K562 (cell line): ENCODE data around the gene PBX2. TPM values are rescaled to one million over a fixed set of nuclear protein-coding genes. Genes with fewer than 3 reads are reported as not detected.

Source experiments
- ATAC-seq: fragments of 200-7000 bp; cut with Tn5 transposase; 3 replicates; pipeline ENCODE4 v1.9.1; 2020; ENCODE audit warnings: moderate library complexity
- BruUV-seq: library from RNA; stranded (reverse); fragments of 400-500 nt; replicated peaks from 2 replicates; lab custom pipeline; 2021; lab: Mats Ljungman, UMichigan
- CTCF ChIA-PET: fragments of 300-600 bp; formaldehyde crosslinking; extraction: SDS; loops from one replicate; lab custom pipeline; 2021; ENCODE audit warnings: low intra/inter-chr PET ratio; lab: Yijun Ruan, JAX
- POLR2A ChIA-PET: fragments of 300-600, 350-650 bp; sonication (Branson Sonifier 250); formaldehyde crosslinking; extraction: SDS; loops from one replicate; lab custom pipeline; 2021; ENCODE audit warnings: antibody characterized with exemption, inconsistent platforms; lab: Yijun Ruan, JAX
- DNase-seq, 4 experiments: peaks; one replicate each; pipeline versions ENCODE4 v3.0.0 to v3.0.0-alpha.2; 2011 to 2018; ENCODE audit warnings: low spot score in 3 of 4, mixed read lengths in 3 of 4; ENCODE audit errors: extremely low read depth in 1 of 4
- FAIRE-seq: peaks from 2 replicates; lab custom pipeline; 2011; peaks lifted over from hg19 to GRCh38; lab: Jason Lieb, UNC
- H2AFZ ChIP-seq: 2 replicates; pipeline ENCODE4 v1.6.0; 2011; ENCODE audit warnings: low read depth, low read length, control low read depth, inconsistent platforms
- H3K27ac ChIP-seq: fragments of 200-600 bp; 3 replicates; pipeline ENCODE4 v1.8.0; 2011; ENCODE audit warnings: low read depth, mild to moderate bottlenecking, control low read depth, inconsistent platforms, low read length, moderate library complexity, mixed read lengths; ENCODE audit errors: extremely low read depth
- H3K27me3 ChIP-seq, 2 experiments: fragments of 300-600 bp in 1 of 2; 2 replicates in 1 of 2; 3 replicates in 1 of 2; pipeline versions ENCODE4 v1.6.0 to v1.8.0; 2011; ENCODE audit warnings: inconsistent platforms in 2 of 2, low read length in 2 of 2, mild to moderate bottlenecking in 1 of 2, mixed read lengths in 1 of 2, moderate library complexity in 1 of 2; ENCODE audit not compliant: control insufficient read depth in 2 of 2, insufficient read depth in 2 of 2
- H3K36me3 ChIP-seq: fragments of 300-600 bp; 3 replicates; pipeline ENCODE4 v1.8.0; 2011; ENCODE audit warnings: mild to moderate bottlenecking, low read length, inconsistent platforms; ENCODE audit not compliant: control insufficient read depth, insufficient read depth
- H3K4me1 ChIP-seq, 2 experiments: fragments of 200-600 bp in 1 of 2; replicated peaks in 1 of 2; 2 replicates in 1 of 2; 3 replicates in 1 of 2; pipeline versions ENCODE4 v1.5.1 to v1.8.0; 2011; ENCODE audit warnings: inconsistent platforms in 2 of 2, low read length in 2 of 2, mild to moderate bottlenecking in 1 of 2, mixed read lengths in 1 of 2, moderate library complexity in 1 of 2; ENCODE audit not compliant: control insufficient read depth in 2 of 2, insufficient read depth in 2 of 2
- H3K4me2 ChIP-seq: 2 replicates; pipeline ENCODE4 v1.6.1; 2011; ENCODE audit warnings: low read length, control low read depth, inconsistent platforms, mixed read lengths; ENCODE audit not compliant: insufficient read depth
- H3K4me3 ChIP-seq: fragments of 200-600 bp; sonication (generic), shearing (Covaris generic); 2 replicates; pipeline ENCODE4 v1.5.1; 2016; ENCODE audit warnings: control low read depth, inconsistent platforms
- H3K79me2 ChIP-seq: fragments of 200-600 bp; 3 replicates; pipeline ENCODE4 v1.8.0; 2011; ENCODE audit warnings: low read length, inconsistent platforms; ENCODE audit not compliant: control insufficient read depth, insufficient read depth
- H3K9ac ChIP-seq, 2 experiments: 2 replicates each; pipeline versions ENCODE4 v1.6.0 to v1.6.1; 2011; ENCODE audit warnings: low read depth in 2 of 2, low read length in 2 of 2, control low read depth in 1 of 2, inconsistent platforms in 1 of 2, mild to moderate bottlenecking in 1 of 2, mixed read lengths in 1 of 2; ENCODE audit not compliant: insufficient read depth in 1 of 2
- H3K9me1 ChIP-seq: one replicate; pipeline ENCODE4 v1.6.0; 2011; ENCODE audit warnings: inconsistent platforms, mild to moderate bottlenecking, low read length, moderate library complexity; ENCODE audit not compliant: control insufficient read depth, insufficient read depth
- H3K9me3 ChIP-seq: replicated peaks from 2 replicates; pipeline ENCODE4 v1.5.1; 2011; ENCODE audit warnings: low read depth, low read length, inconsistent platforms; ENCODE audit not compliant: control insufficient read depth, insufficient read depth
- H4K20me1 ChIP-seq: replicated peaks from 2 replicates; pipeline ENCODE4 v1.6.1; 2011; ENCODE audit warnings: low read length, inconsistent platforms, mixed read lengths; ENCODE audit not compliant: control insufficient read depth, insufficient read depth
- ATF4 ChIP-seq: fragments of 450-650 bp; formaldehyde crosslinking; IDR thresholded peaks from 2 replicates; pipeline ENCODE4 v1.4.0; 2022; ENCODE audit warnings: mild to moderate bottlenecking, moderate library complexity
- CEBPB ChIP-seq: fragments of 450-650 bp; IDR thresholded peaks from 2 replicates; pipeline ENCODE4 v1.6.1; 2016; ENCODE audit warnings: missing genetic modification characterization, missing compliant biosample characterization
- HNRNPK ChIP-seq: fragments of 200-400 bp; formaldehyde crosslinking; IDR thresholded peaks from one replicate; pipeline ENCODE4 v1.6.1; 2018; ENCODE audit warnings: mild to moderate bottlenecking, low read depth, low read length; ENCODE audit not compliant: poor library complexity, severe bottlenecking
- HSF4 ChIP-seq: fragments of 250-450 bp; sonication (Bioruptor Pico); IDR thresholded peaks from 2 replicates; pipeline ENCODE4 v2.1.2; 2022; ENCODE audit warnings: mild to moderate bottlenecking, moderate library complexity, borderline replicate concordance
- MAFF ChIP-seq: IDR thresholded peaks from 2 replicates; pipeline ENCODE4 v1.6.1; 2012; ENCODE audit warnings: low read length, improper control_type of control experiment
- NBN ChIP-seq: fragments of 450-650 bp; IDR thresholded peaks from 2 replicates; pipeline ENCODE4 v1.6.1; 2016; ENCODE audit warnings: low read depth, mild to moderate bottlenecking
- NRF1 ChIP-seq, 2 experiments: fragments of 450-650 bp; IDR thresholded peaks in 1 of 2; conservative IDR thresholded peaks in 1 of 2; 2 replicates each; pipeline ENCODE4 v1.6.1; 2014; ENCODE audit warnings: mild to moderate bottlenecking in 2 of 2
- PKNOX1 ChIP-seq: fragments of 450-650 bp; IDR thresholded peaks from 2 replicates; pipeline ENCODE4 v1.6.1; 2016
- POLR2G ChIP-seq: fragments of 200-400 bp; formaldehyde crosslinking; IDR thresholded peaks from 2 replicates; pipeline ENCODE4 v1.6.1; 2017; ENCODE audit warnings: low read depth, mild to moderate bottlenecking, antibody characterized with exemption, low read length, moderate library complexity
- RBM34 ChIP-seq: fragments of 200-400 bp; formaldehyde crosslinking; IDR thresholded peaks from 2 replicates; pipeline ENCODE4 v1.6.1; 2018; ENCODE audit warnings: low read length, borderline replicate concordance; ENCODE audit not compliant: insufficient read depth
- TSHZ1 ChIP-seq: fragments of 250-450 bp; sonication (Bioruptor Pico); IDR thresholded peaks from 2 replicates; pipeline ENCODE4 v1.4.0; 2020; ENCODE audit warnings: mild to moderate bottlenecking, moderate library complexity
- ZFPM2 ChIP-seq: fragments of 250-450 bp; sonication (Bioruptor Pico); IDR thresholded peaks from 2 replicates; pipeline ENCODE4 v1.5.1; 2022; ENCODE audit warnings: mild to moderate bottlenecking
- ZNF280A ChIP-seq: fragments of 450-650 bp; IDR thresholded peaks from 2 replicates; pipeline ENCODE4 v1.6.1; 2018; ENCODE audit warnings: mild to moderate bottlenecking, low read depth; ENCODE audit not compliant: partially characterized antibody
- WGBS: fragments of 100-300 bp; shearing (Covaris generic); methylation state at CpG from one replicate; pipeline ENCODE4 v1.1.6; 2016; ENCODE audit warnings: low coverage, mixed read lengths; ENCODE audit not compliant: insufficient coverage; ENCODE audit errors: missing lambda C conversion rate; 5-methylcytosine and 5-hydroxymethylcytosine counted together
- in situ Hi-C: fragments of 300-500 bp; cut with MboI; formaldehyde crosslinking; loops from 4 replicates; pipeline ENCODE4 v1.15.0; 2018; ENCODE audit warnings: inconsistent platforms, mixed read lengths
- intact Hi-C: fragments of 100-400 bp; cut with micrococcal nuclease; formaldehyde crosslinking; loops from 2 replicates; pipeline ENCODE4 v1.14.2; 2022
- polyA plus RNA-seq, 8 experiments: library from polyadenylated mRNA; depleted of rRNA in 4 of 8; stranded (reverse) in 5 of 8; unstranded in 3 of 8; fragments of >200 nt; fragmentation: Nextera tagmentation in 2 of 8; fragmentation: Illumina TruSeq in 1 of 8; extraction: Ambion mirVana in 2 of 8; extraction: Trizol in 1 of 8; gene quantifications; 2 replicates each; pipeline versions ENCODE4 v1.2.1 to v1.2.3, GENCODE V29; 2011 to 2014; ENCODE audit warnings: inconsistent platforms in 1 of 8, missing spikeins in 1 of 8
- total RNA-seq, 7 experiments: library from RNA; depleted of rRNA in 6 of 7; stranded (reverse); fragments of >200 nt in 6 of 7; fragmentation: Illumina TruSeq in 2 of 7; extraction: Trizol in 2 of 7; gene quantifications; 2 replicates each; pipeline versions ENCODE4 v1.2.1 to v1.2.3, GENCODE V29; 2011 to 2021; ENCODE audit warnings: low replicate concordance in 1 of 7

The PBX2 gene
- total and polyA plus RNA-seq, 9 of the 15 experiments (the other 6 are each of a cell fraction or from before 2014, with no cell fraction given): 1.9 to 134 (median 62.5) TPM

- FAIRE-seq: peak; percentile 23
- ChIA-PET CTCF (no interaction called here), POLR2A (interaction anchor here (0.6 to 1.1 kb wide), 5 partner anchors 9 to 533 kb away, joined by 3 read pairs; partner anchors contain the start of genes AGPAT1 and ATF6B)
- Histone ChIP-seq H3K27ac (peak overlapping the region; percentile 68; the same call in 2 of the 3 replicates), H3K36me3 (peaks cover 56% of the 10 kb centered on the region; the same call in 2 of the 3 replicates), H3K79me2 (peaks cover 64% of the 10 kb centered on the region), H3K9ac (peak overlapping the region in 1 of 2 experiments; percentile 75; a peak in 2 of 4 replicates), H3K4me1 (peaks cover 61 to 76% of the 10 kb centered on the region in 2 experiments), H3K4me2 (peak overlapping the region; percentile 53), H2AFZ (no peak overlapping the region), H3K4me3 (no peak overlapping the region), H3K9me1 (no peaks in the 10 kb centered on the region), H3K9me3 (no peaks in the 10 kb centered on the region), H4K20me1 (no peaks in the 10 kb centered on the region), H3K27me3 (no peaks in the 10 kb centered on the region)
- intact Hi-C loops: no loop called here
- ATAC-seq: no peak
- DNase-seq: no peak
- in situ Hi-C loops: no loop called here
- 79% methylated on average over 12 of the region's 12 CpGs for WGBS
- no TSS peak for BruUV-seq
- no peak for TF ChIP-seq TSHZ1 (CRISPR knock-in tag)
- TF ChIP-seq CEBPB: no peak
- no peak for TF ChIP-seq ATF4 (CRISPR knock-in tag)
- TF ChIP-seq HSF4 (CRISPR knock-in tag): no peak
- TF ChIP-seq ZNF280A: no peak
- 0 out of 2 replicates have a peak, but pooled peaks have one; percentile 27 for TF ChIP-seq POLR2G
- TF ChIP-seq NBN: no peak
- TF ChIP-seq HNRNPK: no peak
- TF ChIP-seq MAFF: no peak
- TF ChIP-seq PKNOX1: peak; percentile 49
- TF ChIP-seq ZFPM2: no peak
- no peak for TF ChIP-seq RBM34
- TF ChIP-seq NRF1 (conservative IDR thresholded peaks at IDR 0.05 in 1 of 2, IDR thresholded peaks at IDR 0.05 in 1 of 2): no peak
Measured at GRCh38 chr6:32187009-32187709, 2.8 kb downstream of the PBX2 start.
